NCI-H526 (cell line): Measurements from ENCODE around the gene MAPK4.
"Not testable (repeated sequence)": the region's sequence is repeated elsewhere in the genome, so short reads cannot be mapped to it uniquely, and the experiment has no call there.

Source experiments
- DNase-seq, 2 experiments: peaks; one replicate each; lab custom pipeline; 2025; lab: John Stamatoyannopoulos, UW

The MAPK4 gene

DNA sequence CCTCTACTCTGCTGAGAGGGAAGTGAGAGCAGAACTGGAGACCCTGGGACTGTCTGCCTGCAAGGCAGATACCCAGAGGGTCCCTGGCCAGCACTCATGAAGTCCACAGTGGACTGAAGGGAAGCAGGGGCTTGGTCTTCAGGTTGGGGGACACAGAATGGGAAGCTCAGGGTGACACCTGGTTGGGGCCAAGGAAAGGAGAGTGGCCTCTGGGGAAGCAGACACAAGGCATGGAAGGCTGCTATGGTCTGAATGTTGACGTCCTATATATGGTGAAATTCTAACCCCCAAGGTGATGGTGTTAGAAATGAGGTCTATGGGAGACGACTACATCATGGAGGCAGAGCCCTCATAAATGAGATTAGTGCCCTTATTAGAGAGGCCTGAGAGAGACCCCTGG is 190.7 kb downstream of the MAPK4 start:
- no peak for DNase-seq

DNA sequence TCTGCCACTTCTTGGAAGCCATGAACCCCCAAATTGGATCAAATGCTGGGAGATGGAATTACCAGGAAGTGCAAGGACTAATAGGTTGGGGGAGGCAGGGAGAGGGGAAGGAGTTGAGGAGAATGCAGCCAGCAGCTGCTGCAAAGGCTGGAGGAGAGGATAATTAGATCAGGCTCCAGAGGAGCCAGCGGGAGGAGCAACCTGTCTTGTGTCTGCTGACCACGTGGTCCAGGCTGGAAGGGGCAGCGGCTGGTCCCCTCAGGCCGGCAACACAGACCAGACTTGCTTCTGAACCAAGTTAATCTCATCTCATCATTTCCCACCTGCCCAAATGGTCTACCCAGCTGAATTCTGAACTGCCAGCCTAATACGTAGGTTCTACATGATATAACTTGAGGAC is 191.6 kb downstream of the MAPK4 start:
- DNase-seq = no peak

DNA sequence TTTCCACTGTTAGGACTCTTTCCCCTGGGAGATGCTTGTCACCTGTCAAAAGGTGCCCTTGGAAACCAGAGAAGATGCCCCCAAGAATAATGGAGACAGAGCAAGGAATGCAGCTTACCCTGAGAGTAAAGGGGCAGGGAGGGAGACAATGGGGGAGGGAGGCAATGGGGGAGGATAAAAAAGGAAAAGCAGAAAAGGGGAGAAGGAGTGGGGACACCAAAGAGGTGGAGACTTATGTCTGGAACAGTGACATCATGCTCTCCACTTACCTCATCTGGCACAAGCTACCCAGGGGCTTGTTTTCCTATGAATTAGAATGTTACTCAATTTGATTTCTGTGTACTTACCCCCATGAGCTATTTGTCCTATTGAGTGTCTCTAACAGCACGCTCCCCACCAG is 192.1 kb downstream of the MAPK4 start:
- no peak for DNase-seq

DNA sequence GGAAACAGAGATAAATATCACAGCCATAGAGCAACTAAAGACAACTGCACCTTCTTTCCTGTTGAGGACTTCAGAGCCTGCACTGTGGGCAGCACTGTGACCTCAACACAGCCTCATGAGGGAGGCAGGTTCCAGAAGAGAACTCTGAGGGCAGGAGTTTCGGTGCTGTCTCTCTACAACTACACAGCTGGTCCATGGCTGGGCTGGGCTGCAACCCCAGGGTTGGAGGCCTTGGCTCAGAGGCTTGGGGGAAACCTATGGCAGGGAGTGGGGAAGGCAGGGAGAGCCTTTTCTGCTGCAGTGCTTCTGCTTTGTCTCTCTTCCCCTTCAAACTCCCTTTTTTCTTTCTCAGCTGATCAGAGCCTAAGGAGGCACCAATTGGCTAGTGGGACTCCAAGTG is 193.4 kb downstream of the MAPK4 start:
- no peak for DNase-seq

DNA sequence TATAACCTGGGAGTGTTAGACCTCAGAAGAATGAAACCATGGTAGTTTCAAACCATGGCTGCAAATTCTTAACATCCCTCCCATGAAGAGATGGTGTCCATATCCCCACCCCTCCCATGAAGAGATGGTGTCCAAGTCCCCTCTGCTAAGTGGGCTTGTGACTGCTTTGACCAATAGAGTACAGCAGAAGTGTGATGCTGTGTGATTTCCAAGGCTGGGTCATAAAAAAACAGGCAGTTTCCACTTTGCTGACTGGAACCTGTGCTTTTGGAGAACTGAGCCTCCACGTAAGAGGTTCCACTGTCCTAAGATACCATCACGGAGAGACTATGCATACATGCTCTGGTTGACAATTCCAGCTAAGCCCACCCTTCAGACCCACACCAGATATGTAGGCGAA is 194.4 kb downstream of the MAPK4 start:
- DNase-seq = no peak

DNA sequence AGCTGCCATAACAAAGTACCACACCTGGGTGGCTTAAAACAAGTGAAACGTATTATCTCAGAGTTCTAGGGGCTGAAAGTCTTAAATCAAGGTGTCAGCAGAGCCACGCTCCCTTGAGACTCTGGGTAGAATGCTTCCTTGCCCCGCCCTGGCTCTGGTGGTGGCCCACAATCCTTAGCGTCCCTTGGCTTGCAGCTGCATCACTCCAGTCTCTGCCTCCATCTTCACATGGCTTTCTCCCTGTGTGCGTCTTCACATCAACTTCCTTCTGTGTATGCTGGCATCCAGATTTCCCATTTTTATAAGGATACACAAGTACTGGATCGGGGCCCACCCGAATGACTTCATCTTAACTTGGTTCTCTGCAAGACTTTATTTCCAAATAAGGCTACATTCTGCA is 197.5 kb downstream of the MAPK4 start:
- no peak for DNase-seq

DNA sequence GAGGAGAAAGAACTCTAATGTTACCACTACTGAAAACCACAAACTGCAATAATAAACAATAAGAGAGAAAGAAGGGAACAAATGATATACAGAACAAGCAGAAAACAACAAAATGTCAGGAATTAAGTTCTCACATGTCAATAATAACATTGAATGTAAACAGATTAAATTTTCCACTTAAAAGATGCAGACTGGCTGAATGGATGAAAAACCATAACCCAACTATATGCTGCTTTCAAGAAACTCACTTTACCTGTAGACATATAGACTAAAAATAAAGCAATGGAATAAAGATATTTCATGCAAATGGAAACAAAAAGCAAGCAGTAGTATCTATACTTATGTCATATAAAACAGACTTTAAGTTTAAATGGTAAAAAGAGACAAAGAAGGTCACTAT is 209.6 kb downstream of the MAPK4 start:
- no peak for DNase-seq

DNA sequence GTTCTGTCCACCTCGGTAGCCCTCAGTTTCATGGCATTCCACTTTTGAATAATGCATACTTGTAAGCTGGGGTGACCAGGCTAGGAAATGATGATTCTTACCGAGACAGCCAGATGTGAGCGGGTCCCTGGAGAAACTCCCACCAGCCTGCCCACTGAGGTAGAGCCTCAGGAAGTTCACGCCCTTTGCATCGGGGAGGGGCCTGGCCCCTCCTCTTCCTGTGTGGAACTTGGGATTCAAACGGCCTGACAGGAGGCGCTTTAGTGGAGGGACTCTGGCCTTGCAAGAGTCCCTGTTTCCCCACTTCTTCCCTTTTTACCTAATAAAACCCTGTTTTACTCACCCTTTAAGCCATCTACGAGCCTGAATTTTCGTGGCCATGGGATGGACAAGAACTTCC is 215.3 kb downstream of the MAPK4 start:
- no peak for DNase-seq

DNA sequence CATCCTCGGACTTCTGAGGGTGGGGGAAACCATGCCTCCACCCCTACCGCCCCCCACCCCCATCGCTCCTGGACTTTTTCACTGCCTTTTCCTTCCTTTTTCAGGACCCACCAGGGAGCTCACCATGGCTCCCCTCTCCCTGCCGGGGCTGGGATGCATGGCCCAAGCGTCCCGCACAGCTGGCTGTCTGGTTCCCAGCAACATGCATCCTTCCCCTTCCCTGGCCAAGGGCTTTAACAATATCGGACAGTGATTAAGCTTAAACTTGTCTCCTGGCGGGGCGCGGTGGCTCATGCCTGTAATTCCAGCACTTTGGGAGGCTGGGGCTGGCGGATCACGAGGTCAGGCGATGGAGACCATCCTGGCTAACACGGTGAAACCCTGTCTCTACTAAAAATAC is 215.8 kb downstream of the MAPK4 start:
- DNase-seq = no peak

DNA sequence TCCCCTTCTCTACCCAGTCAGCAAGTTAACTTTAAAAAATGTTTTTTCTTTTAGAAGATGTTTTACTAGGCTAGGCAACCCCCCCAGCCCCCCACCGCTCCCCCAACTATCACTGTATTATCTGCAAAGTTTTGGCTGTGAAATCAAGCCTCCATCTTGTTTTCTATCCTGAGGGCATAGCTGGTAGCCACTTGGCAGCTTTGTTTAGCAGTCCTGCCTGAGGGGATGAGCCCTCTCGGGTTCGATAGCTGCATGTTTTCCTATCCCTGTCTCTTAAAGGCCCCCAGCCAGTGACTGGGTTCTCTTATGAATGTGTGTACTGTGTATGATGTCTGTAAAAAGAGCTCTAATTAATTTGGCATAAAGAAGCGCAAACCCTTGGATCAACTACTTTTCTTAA is 216.5 kb downstream of the MAPK4 start:
- no peak for DNase-seq

DNA sequence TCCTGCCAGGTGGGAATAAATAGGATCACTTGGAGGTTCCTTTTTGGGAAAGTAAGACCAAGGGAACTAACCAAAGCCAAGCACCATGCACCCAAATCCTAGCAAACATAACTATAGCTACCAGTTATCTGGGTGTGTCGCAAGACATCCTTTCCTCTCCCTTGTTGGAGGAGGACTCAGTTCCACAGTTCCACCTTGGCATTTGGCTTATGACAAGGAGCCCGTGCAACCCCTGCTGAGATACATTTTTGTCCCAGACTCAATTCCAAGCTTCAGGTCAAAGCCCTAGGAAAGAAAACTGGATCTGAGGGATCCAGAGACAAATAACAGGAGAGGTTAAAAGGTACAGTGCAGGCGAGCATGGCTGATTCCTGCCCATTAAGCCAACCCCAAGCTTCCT is 219.1 kb downstream of the MAPK4 start:
- DNase-seq = not testable (repeated sequence)
